Activated T-cell treated with anti-CD3 and anti-CD28 coated beads for 24 hours (primary cell): ENCODE results near the gene FAM217B.

Experiments used
- DNase-seq: peaks from one replicate; pipeline ENCODE4 v3.0.0-alpha.2; 2020; ENCODE audit warnings: low read depth

The FAM217B gene

DNA sequence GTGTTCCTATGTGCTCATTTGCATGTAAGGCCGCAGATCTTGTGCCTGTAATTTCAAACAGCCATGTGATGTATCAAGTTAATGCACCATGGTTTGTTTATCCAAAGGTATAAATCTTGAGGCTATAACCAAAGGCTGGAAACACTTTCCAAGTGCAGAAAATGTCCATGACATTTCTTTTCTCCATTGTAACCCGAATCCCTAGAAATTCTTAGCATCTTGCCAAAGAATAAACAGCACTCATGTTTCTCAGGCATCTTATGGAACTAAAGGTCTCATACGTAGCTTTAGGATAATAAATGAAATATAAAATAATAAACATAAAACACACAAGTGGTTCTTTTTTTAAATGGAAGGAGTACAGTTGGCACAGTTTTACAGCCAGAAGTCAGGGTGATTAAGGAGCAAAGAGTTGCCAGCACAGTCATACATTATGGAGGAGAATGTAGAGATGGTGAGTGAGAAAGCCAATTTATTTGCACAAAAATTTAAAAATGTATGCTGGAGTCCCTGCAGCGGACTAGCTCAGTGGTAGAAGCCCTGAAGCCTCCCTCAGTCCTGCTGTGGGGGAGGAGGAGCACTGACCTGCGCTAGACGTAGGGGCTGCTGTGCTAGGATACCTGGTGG, 36.1 kb downstream of the FAM217B start:
- no peak for DNase-seq

- no peak for DNase-seq
These were observed 36.9 kb downstream of the FAM217B start for GRCh38 chr20:59977086-59977485.

- DNase-seq, result no peak
These were observed 42.9 kb downstream of the FAM217B start for GRCh38 chr20:59983076-59983475.

- no peak for DNase-seq
These were observed 44.4 kb downstream of the FAM217B start for GRCh38 chr20:59984541-59984940.

DNA sequence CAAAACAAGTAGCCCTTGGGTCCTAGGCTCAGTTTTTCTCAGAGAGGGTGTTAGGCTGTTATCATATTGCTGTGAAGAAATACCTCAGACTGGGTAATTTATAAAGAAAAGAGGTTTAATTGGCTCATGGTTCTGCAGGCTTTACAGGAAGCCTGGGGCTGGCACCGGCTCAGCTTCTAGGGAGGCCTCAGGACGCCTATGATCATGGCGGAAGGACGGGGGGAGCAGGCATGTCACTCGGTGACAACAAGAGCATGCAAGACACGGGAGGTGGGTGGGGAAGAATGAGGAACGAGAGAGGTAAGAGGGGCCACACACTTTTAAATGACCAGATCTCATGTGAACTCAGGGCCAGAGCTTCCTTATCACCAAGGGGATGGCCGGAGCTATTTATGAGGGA, 45.0 kb downstream of the FAM217B start:
- DNase-seq, result no peak

DNA sequence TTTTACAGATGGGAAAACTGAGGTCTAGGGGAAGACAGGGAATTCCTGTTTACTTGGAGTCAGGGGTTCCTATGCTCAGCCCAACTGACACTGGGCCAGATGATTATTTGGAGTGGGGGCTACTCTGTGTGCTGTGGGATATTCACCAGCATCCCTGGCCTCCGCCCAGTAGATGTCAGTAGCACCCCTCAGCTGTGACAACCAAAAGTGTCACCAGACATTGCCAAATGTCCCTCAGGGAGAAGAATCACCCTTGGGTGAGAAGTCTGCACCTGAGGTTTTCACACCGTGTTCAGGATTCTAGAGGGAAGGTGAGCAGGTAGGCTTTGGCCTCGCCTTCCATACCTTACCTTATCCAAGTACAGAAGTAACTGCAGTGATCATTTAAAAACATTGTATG, 45.7 kb downstream of the FAM217B start:
- no peak for DNase-seq

DNA sequence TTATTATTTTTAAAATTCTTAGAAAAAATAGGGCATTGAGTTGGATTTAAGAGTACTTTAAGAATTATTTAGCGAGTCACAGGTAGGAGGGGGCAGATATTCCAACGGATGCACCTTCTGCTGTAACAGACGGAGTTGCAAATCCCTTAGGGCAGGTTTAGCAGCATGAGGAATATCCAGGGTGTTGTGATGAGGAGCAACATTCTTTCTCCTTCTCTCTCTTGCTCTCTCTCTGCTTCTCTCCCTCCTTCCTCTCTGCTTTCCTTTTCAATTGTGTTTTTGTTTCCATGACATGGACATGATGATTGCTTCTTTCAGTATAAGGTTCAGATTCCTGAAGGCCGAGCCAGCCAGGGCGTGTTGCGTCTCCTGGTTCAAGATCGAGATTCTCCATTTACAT, 46.9 kb downstream of the FAM217B start:
- no peak for DNase-seq

- no peak for DNase-seq
These were observed 48.0 kb downstream of the FAM217B start for GRCh38 chr20:59988141-59988540.

- DNase-seq, result no peak
These were observed 52.4 kb downstream of the FAM217B start for GRCh38 chr20:59992526-59993084.

GRCh38 chr20:59993736-59994430, 53.7 kb downstream of the FAM217B start:
- no peak for DNase-seq

GRCh38 chr20:59994697-59995122, 54.5 kb downstream of the FAM217B start:
- DNase-seq, result no peak

DNA sequence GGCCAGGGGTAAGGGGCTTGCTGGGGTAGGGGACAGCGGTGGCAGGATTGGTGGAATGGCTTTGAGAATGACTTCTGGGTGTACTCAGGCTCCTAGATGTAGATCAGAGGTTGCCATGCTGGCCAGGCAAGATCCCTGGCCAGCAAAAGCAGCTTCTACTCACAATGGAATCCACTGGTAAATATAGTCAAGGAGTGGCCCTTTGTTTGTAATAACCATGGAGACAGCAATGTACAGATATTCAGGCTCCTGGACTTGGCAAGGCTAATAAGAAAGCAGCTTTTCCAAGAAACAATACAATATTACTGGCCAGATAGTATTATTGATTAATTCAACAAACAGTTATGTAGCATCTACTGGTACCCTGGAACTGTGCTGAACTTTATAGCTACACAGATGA, 55.9 kb downstream of the FAM217B start:
- no peak for DNase-seq

- DNase-seq, result no peak
These were observed 57.7 kb downstream of the FAM217B start for GRCh38 chr20:59997896-59998295.
